Mesendoderm (in vitro differentiated cells): ENCODE measurements around the gene GATA3.

Experiments
- DNase-seq: peaks from one replicate; pipeline ENCODE4 v3.0.0; 2013
- H2AK5ac ChIP-seq: 2 replicates; pipeline ENCODE4 v1.6.1; 2013; ENCODE audit warnings: low read length, inconsistent platforms
- H2BK120ac ChIP-seq: 2 replicates; pipeline ENCODE4 v1.6.1; 2013; ENCODE audit warnings: low read depth, mild to moderate bottlenecking, low read length, moderate library complexity, mixed read lengths
- H2BK15ac ChIP-seq: replicated peaks from 2 replicates; pipeline ENCODE4 v1.6.1; 2013; ENCODE audit warnings: low read depth, mild to moderate bottlenecking, moderate library complexity
- H2BK5ac ChIP-seq: 2 replicates; pipeline ENCODE4 v1.6.1; 2013; ENCODE audit warnings: low read length, inconsistent platforms
- H3K18ac ChIP-seq: 2 replicates; pipeline ENCODE4 v1.6.1; 2013; ENCODE audit warnings: mild to moderate bottlenecking, low read length, mixed read lengths
- H3K23ac ChIP-seq: one replicate; pipeline ENCODE4 v1.6.1; 2013; ENCODE audit warnings: low read length
- H3K27ac ChIP-seq: 2 replicates; pipeline ENCODE4 v1.5.1; 2013; ENCODE audit warnings: low read depth, mild to moderate bottlenecking, inconsistent platforms, low read length, moderate library complexity
- H3K27me3 ChIP-seq: 2 replicates; pipeline ENCODE4 v1.6.1; 2013; ENCODE audit warnings: low read length, control low read depth, mild to moderate bottlenecking, inconsistent platforms; ENCODE audit not compliant: insufficient read depth, poor library complexity
- H3K36me3 ChIP-seq: 2 replicates; pipeline ENCODE4 v1.6.1; 2013; ENCODE audit warnings: low read length, inconsistent platforms; ENCODE audit not compliant: control insufficient read depth, insufficient read depth
- H3K4ac ChIP-seq: one replicate; pipeline ENCODE4 v1.6.1; 2013; ENCODE audit warnings: low read depth, mild to moderate bottlenecking, low read length, moderate library complexity
- H3K4me1 ChIP-seq: 2 replicates; pipeline ENCODE4 v1.6.1; 2013; ENCODE audit warnings: low read depth, low read length, inconsistent platforms; ENCODE audit not compliant: control insufficient read depth
- H3K4me2 ChIP-seq: 2 replicates; pipeline ENCODE4 v1.6.1; 2013; ENCODE audit warnings: low read length
- H3K4me3 ChIP-seq: 2 replicates; pipeline ENCODE4 v1.5.1; 2013; ENCODE audit warnings: mild to moderate bottlenecking, low read length
- H3K56ac ChIP-seq: one replicate; pipeline ENCODE4 v1.6.1; 2013; ENCODE audit warnings: low read length
- H3K79me1 ChIP-seq: 2 replicates; pipeline ENCODE4 v1.6.1; 2013; ENCODE audit warnings: low read length, inconsistent platforms
- H3K79me2 ChIP-seq: 2 replicates; pipeline ENCODE4 v1.6.1; 2013; ENCODE audit warnings: mild to moderate bottlenecking, low read length; ENCODE audit not compliant: control insufficient read depth, insufficient read depth
- H3K9ac ChIP-seq: 2 replicates; pipeline ENCODE4 v1.6.1; 2013; ENCODE audit warnings: low read length, inconsistent platforms
- H4K5ac ChIP-seq: one replicate; pipeline ENCODE4 v1.6.1; 2013; ENCODE audit warnings: low read length
- H4K8ac ChIP-seq: one replicate; pipeline ENCODE4 v1.6.1; 2013; ENCODE audit warnings: low read depth, mild to moderate bottlenecking, control low read depth, low read length, moderate library complexity
- WGBS: extraction: QIAGEN DNeasy Blood & Tissue Kit; methylation state at CpG from one replicate; pipeline ENCODE4 v1.1.7; 2013; ENCODE audit warnings: low lambda C conversion rate, missing lambda C conversion rate; ENCODE audit not compliant: insufficient coverage; ENCODE audit errors: extremely low coverage; 5-methylcytosine and 5-hydroxymethylcytosine counted together

The GATA3 gene

GRCh38 chr10:8052341-8052955 lies 2.0 kb upstream of the GATA3 start:
- peak overlapping the region; percentile 43 for H3K4me3 ChIP-seq
- WGBS = no CpG with 5 or more reads among the region's 32 CpGs
- H4K5ac ChIP-seq = no peak overlapping the region
- peak overlapping the region; percentile 97 for H3K56ac ChIP-seq
- no peak overlapping the region for H2AK5ac ChIP-seq
- peaks cover 2% of the 10 kb centered on the region for H3K79me1 ChIP-seq
- H2BK120ac ChIP-seq = peak overlapping the region; percentile 13
- peak overlapping the region; percentile 94 for H3K18ac ChIP-seq
- peak overlapping the region; percentile 94 for H3K4me2 ChIP-seq
- H3K4me1 ChIP-seq = peaks cover 10% of the 10 kb centered on the region
- no peak overlapping the region for H4K8ac ChIP-seq
- no peak for DNase-seq
- H3K4ac ChIP-seq = peak overlapping the region; percentile 75
- H3K79me2 ChIP-seq = peaks cover 27% of the 10 kb centered on the region
- H3K36me3 ChIP-seq = no peaks in the 10 kb centered on the region
- peak overlapping the region; percentile 85 for H3K9ac ChIP-seq
- peak overlapping the region; percentile 48 for H3K23ac ChIP-seq
- peak overlapping the region; percentile 60 for H2BK15ac ChIP-seq
- H3K27me3 ChIP-seq = no peaks in the 10 kb centered on the region
- peak overlapping the region; percentile 50 for H3K27ac ChIP-seq
- peak overlapping the region; percentile 85 for H2BK5ac ChIP-seq

- H3K4me3 ChIP-seq = no peak overlapping the region
- H3K4me1 ChIP-seq = peaks cover 12% of the 10 kb centered on the region
- no peaks in the 10 kb centered on the region for H3K36me3 ChIP-seq
- H2AK5ac ChIP-seq = no peak overlapping the region
- no peak overlapping the region for H2BK5ac ChIP-seq
- H3K23ac ChIP-seq = no peak overlapping the region
- no peak overlapping the region for H4K8ac ChIP-seq
- peak overlapping the region; percentile 85 for H3K9ac ChIP-seq
- H3K79me1 ChIP-seq = peaks cover 3% of the 10 kb centered on the region
- peak overlapping the region; percentile 94 for H3K18ac ChIP-seq
- peak overlapping the region; percentile 97 for H3K56ac ChIP-seq
- no peak overlapping the region for H4K5ac ChIP-seq
- H3K4ac ChIP-seq = peak overlapping the region; percentile 75
- no peaks in the 10 kb centered on the region for H3K27me3 ChIP-seq
- no peak overlapping the region for H3K27ac ChIP-seq
- H3K4me2 ChIP-seq = peak overlapping the region; percentile 41
- no peak for DNase-seq
- WGBS = no CpG with 5 or more reads among the region's 17 CpGs
- H2BK120ac ChIP-seq = peak overlapping the region; percentile 13
- H3K79me2 ChIP-seq = peaks cover 31% of the 10 kb centered on the region
- no peak overlapping the region for H2BK15ac ChIP-seq
These were observed 1.5 kb upstream of the GATA3 start for GRCh38 chr10:8052956-8053445.

GRCh38 chr10:8053446-8054243 lies 843 bp upstream of the GATA3 start:
- peak overlapping the region; percentile 66 for H3K27ac ChIP-seq
- no peak overlapping the region for H3K23ac ChIP-seq
- DNase-seq = peak; percentile 95
- no peak overlapping the region for H4K8ac ChIP-seq
- H4K5ac ChIP-seq = no peak overlapping the region
- H3K27me3 ChIP-seq = no peaks in the 10 kb centered on the region
- H3K9ac ChIP-seq = peak overlapping the region; percentile 64
- H3K79me1 ChIP-seq = peaks cover 4% of the 10 kb centered on the region
- H3K79me2 ChIP-seq = peaks cover 37% of the 10 kb centered on the region
- H3K4me2 ChIP-seq = peak overlapping the region; percentile 63
- peak overlapping the region; percentile 28 for H3K4me3 ChIP-seq
- H3K4ac ChIP-seq = no peak overlapping the region
- H2BK120ac ChIP-seq = no peak overlapping the region
- H3K4me1 ChIP-seq = peaks cover 8% of the 10 kb centered on the region
- peak overlapping the region; percentile 82 for H3K18ac ChIP-seq
- WGBS = no CpG with 5 or more reads among the region's 60 CpGs
- H3K56ac ChIP-seq = peak overlapping the region; percentile 80
- peak overlapping the region; percentile 9 for H2BK5ac ChIP-seq
- no peaks in the 10 kb centered on the region for H3K36me3 ChIP-seq
- no peak overlapping the region for H2AK5ac ChIP-seq
- H2BK15ac ChIP-seq = no peak overlapping the region

GRCh38 chr10:8054244-8054493 lies 319 bp upstream of the GATA3 start:
- Histone ChIP-seq H2BK5ac (peak overlapping the region; percentile 9), H3K79me1 (peaks cover 5% of the 10 kb centered on the region), H3K27me3 (no peaks in the 10 kb centered on the region), H4K8ac (no peak overlapping the region), H3K18ac (peak overlapping the region; percentile 82), H3K27ac (peak overlapping the region; percentile 66), H3K9ac (peak overlapping the region; percentile 64), H2BK15ac (no peak overlapping the region), H3K36me3 (peaks cover 2% of the 10 kb centered on the region), H2AK5ac (no peak overlapping the region), H4K5ac (no peak overlapping the region), H3K4ac (no peak overlapping the region), H2BK120ac (no peak overlapping the region), H3K4me3 (peak overlapping the region; percentile 28), H3K4me2 (peak overlapping the region; percentile 63), H3K23ac (no peak overlapping the region), H3K56ac (peak overlapping the region; percentile 80), H3K4me1 (peaks cover 14% of the 10 kb centered on the region), H3K79me2 (peaks cover 41% of the 10 kb centered on the region)
- no peak for DNase-seq
- WGBS = no CpG with 5 or more reads among the region's 25 CpGs

GRCh38 chr10:8055420-8056349 lies 1.2 kb downstream of the GATA3 start:
- H4K5ac ChIP-seq = no peak overlapping the region
- H3K27me3 ChIP-seq = no peaks in the 10 kb centered on the region
- no CpG with 5 or more reads among the region's 85 CpGs for WGBS
- no peak overlapping the region for H3K23ac ChIP-seq
- H3K4me2 ChIP-seq = peak overlapping the region; percentile 14
- peak overlapping the region; percentile 90 for H3K56ac ChIP-seq
- peaks cover 3% of the 10 kb centered on the region for H3K36me3 ChIP-seq
- H4K8ac ChIP-seq = peak overlapping the region; percentile 59
- H2BK15ac ChIP-seq = no peak overlapping the region
- peaks cover 11% of the 10 kb centered on the region for H3K79me1 ChIP-seq
- peak overlapping the region; percentile 98 for H3K18ac ChIP-seq
- peaks cover 23% of the 10 kb centered on the region for H3K4me1 ChIP-seq
- peak overlapping the region; percentile 33 for H3K27ac ChIP-seq
- H3K9ac ChIP-seq = peak overlapping the region; percentile 85
- peaks cover 52% of the 10 kb centered on the region for H3K79me2 ChIP-seq
- H3K4me3 ChIP-seq = peak overlapping the region; percentile 34
- H2BK5ac ChIP-seq = peak overlapping the region; percentile 29
- DNase-seq = no peak
- no peak overlapping the region for H2AK5ac ChIP-seq
- peak overlapping the region; percentile 84 for H3K4ac ChIP-seq
- H2BK120ac ChIP-seq = peak overlapping the region; percentile 93
